Measurements from ENCODE around the gene TMEM150A. TPM values are rescaled to one million over a fixed set of nuclear protein-coding genes. Genes with fewer than 3 reads are reported as not detected.

Gene TMEM150A
- polyA plus RNA-seq, 2 of the 4 experiments (the other 2 are of a cell fraction) = 8.5 to 10.9 TPM

DNA sequence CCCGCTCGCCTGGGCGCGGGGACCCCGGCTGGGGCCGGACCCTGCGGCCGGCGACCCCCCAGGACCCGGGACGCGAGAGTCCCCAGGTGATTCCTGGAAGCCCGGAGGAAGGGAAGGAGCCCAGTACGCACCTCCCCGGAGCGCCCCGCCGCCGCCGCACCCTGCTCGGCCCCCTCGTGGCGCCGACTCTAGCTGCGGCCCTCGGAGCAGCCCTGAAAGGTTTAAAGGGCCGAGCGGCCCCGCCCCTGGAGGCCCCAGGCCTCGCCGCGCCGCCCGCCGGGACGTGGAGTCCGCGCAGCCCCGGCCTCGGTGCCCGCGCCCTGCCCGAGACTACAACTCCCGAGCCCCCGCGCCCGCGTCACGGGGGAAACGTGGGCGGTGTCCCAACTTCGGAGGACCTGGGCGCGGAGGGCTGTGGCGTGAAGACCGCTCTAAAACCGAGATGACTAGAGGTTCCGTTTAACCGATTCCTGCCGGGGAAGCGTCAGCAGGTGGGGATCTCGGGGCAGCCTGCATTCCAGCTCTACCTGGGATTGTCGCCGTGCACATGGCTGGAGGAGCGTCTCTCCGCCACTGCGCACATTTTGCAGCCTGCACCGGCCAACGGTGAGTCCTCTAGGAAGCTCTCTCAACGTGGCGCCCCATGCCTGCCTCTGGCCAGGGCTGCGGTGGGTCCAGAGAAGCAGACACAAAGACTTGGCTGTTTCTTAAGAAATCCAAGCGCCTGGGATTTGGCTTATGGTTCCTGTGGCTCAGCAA is at the start of gene TMEM150A (continued):
- TF ChIP-seq, protein P1, sequence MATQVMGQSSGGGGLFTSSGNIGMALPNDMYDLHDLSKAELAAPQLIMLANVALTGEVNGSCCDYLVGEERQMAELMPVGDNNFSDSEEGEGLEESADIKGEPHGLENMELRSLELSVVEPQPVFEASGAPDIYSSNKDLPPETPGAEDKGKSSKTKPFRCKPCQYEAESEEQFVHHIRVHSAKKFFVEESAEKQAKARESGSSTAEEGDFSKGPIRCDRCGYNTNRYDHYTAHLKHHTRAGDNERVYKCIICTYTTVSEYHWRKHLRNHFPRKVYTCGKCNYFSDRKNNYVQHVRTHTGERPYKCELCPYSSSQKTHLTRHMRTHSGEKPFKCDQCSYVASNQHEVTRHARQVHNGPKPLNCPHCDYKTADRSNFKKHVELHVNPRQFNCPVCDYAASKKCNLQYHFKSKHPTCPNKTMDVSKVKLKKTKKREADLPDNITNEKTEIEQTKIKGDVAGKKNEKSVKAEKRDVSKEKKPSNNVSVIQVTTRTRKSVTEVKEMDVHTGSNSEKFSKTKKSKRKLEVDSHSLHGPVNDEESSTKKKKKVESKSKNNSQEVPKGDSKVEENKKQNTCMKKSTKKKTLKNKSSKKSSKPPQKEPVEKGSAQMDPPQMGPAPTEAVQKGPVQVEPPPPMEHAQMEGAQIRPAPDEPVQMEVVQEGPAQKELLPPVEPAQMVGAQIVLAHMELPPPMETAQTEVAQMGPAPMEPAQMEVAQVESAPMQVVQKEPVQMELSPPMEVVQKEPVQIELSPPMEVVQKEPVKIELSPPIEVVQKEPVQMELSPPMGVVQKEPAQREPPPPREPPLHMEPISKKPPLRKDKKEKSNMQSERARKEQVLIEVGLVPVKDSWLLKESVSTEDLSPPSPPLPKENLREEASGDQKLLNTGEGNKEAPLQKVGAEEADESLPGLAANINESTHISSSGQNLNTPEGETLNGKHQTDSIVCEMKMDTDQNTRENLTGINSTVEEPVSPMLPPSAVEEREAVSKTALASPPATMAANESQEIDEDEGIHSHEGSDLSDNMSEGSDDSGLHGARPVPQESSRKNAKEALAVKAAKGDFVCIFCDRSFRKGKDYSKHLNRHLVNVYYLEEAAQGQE (IDR thresholded peaks at IDR 0.05) = no peak; the same call in 1 of the 2 replicates
- TF ChIP-seq MAFK (IDR thresholded peaks at IDR 0.05; ENCODE audit: partially characterized antibody) (no peak), MAX (IDR thresholded peaks at IDR 0.05) (peak; percentile 87), EP300 (IDR thresholded peaks at IDR 0.05) (no peak), FOSB (CRISPR knock-in tag; IDR thresholded peaks at IDR 0.05) (no peak), RARB (CRISPR knock-in tag; IDR thresholded peaks at IDR 0.05) (no peak), NFE2L2 (conservative IDR thresholded peaks at IDR 0.05; ENCODE audit: low read length) (no peak), POLR2A (IDR thresholded peaks at IDR 0.05; ENCODE audit: low read length) (peak; percentile 63), BHLHE40 (IDR thresholded peaks at IDR 0.05; ENCODE audit: low read depth, low read length) (no peak), ESRRA (IDR thresholded peaks at IDR 0.05; ENCODE audit: borderline replicate concordance, low read length) (no peak), FOSL2 (IDR thresholded peaks at IDR 0.05) (no peak), FOSL2 (CRISPR knock-in tag; IDR thresholded peaks at IDR 0.05) (no peak), ZC3H11A (IDR thresholded peaks at IDR 0.05) (no peak), CBX2 (IDR thresholded peaks at IDR 0.05; ENCODE audit: borderline replicate concordance, low read depth) (no peak), JUN (IDR thresholded peaks at IDR 0.05) (peak in 1 of 2 experiments; percentile 84; a peak in 4 of 5 replicates), MAZ (IDR thresholded peaks at IDR 0.05; ENCODE audit: borderline replicate concordance, low read depth, low read length) (no peak), RAD21 (conservative IDR thresholded peaks at IDR 0.05 in 1 of 2, IDR thresholded peaks at IDR 0.05 in 1 of 2) (0 out of 5 replicates have a peak, but pooled peaks have one; percentile 10 to 13), CHD4 (IDR thresholded peaks at IDR 0.05; ENCODE audit: borderline replicate concordance) (no peak), CTCF (IDR thresholded peaks at IDR 0.05) (peak; percentile 17; the same call in 1 of the 3 replicates), RNF2 (IDR thresholded peaks at IDR 0.05; ENCODE audit: borderline replicate concordance, low read depth) (no peak), CEBPB (IDR thresholded peaks at IDR 0.05) (peak in 1 of 2 experiments; percentile 18; a peak in 1 of 4 replicates), SMC3 (IDR thresholded peaks at IDR 0.05) (peak; percentile 50), ATOH8 (CRISPR knock-in tag; IDR thresholded peaks at IDR 0.05; ENCODE audit: low read depth) (no peak)
- TF ChIP-seq, protein P2, sequence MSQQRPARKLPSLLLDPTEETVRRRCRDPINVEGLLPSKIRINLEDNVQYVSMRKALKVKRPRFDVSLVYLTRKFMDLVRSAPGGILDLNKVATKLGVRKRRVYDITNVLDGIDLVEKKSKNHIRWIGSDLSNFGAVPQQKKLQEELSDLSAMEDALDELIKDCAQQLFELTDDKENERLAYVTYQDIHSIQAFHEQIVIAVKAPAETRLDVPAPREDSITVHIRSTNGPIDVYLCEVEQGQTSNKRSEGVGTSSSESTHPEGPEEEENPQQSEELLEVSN (IDR thresholded peaks at IDR 0.05; ENCODE audit: borderline replicate concordance, low read depth) = peak; percentile 66; the same call in 1 of the 2 replicates
